H1 (cell line): ENCODE data around the gene SOX4. TPM values are rescaled to one million over a fixed set of nuclear protein-coding genes. Genes with fewer than 3 reads are reported as not detected.

Experiments
- CTCF ChIA-PET: fragments of 300-600 bp; sonication (Branson Sonifier 250); formaldehyde crosslinking; loops from one replicate; lab custom pipeline; 2021; ENCODE audit not compliant: partially characterized antibody; lab: Charles Lee
- POLR2A ChIA-PET: fragments of 300-600 bp; sonication (Branson Sonifier 250); formaldehyde crosslinking; loops from one replicate; lab custom pipeline; 2021; ENCODE audit warnings: inconsistent platforms; ENCODE audit not compliant: partially characterized antibody; lab: Charles Lee
- DNase-seq, 2 experiments: peaks; one replicate each; pipeline versions ENCODE4 v3.0.0 to v3.0.0-alpha.2; 2010 to 2022; ENCODE audit warnings: low spot score in 2 of 2, low read depth in 1 of 2, mixed read lengths in 1 of 2
- FAIRE-seq: peaks from 2 replicates; lab custom pipeline; 2011; peaks lifted over from hg19 to GRCh38; lab: Jason Lieb, UNC
- H2AFZ ChIP-seq: 2 replicates; pipeline ENCODE4 v1.8.1; 2012; ENCODE audit warnings: low read length, inconsistent platforms
- H2AK5ac ChIP-seq: 2 replicates; pipeline ENCODE4 v1.6.1; 2013; ENCODE audit warnings: low read depth, low read length
- H2BK120ac ChIP-seq: replicated peaks from 2 replicates; pipeline ENCODE3; 2013; ENCODE audit warnings: low read depth, low read length, inconsistent platforms
- H2BK12ac ChIP-seq: 2 replicates; pipeline ENCODE4 v1.6.1; 2013; ENCODE audit warnings: low read depth, low read length
- H2BK15ac ChIP-seq: 2 replicates; pipeline ENCODE4 v1.6.1; 2013; ENCODE audit warnings: low read length
- H2BK20ac ChIP-seq: 2 replicates; pipeline ENCODE4 v1.6.1; 2013; ENCODE audit warnings: low read length
- H2BK5ac ChIP-seq: 2 replicates; pipeline ENCODE4 v1.6.1; 2013; ENCODE audit warnings: low read depth, low read length
- H3K14ac ChIP-seq: 2 replicates; pipeline ENCODE4 v1.6.1; 2013; ENCODE audit warnings: inconsistent platforms; ENCODE audit not compliant: insufficient read length
- H3K18ac ChIP-seq: 2 replicates; pipeline ENCODE4 v1.6.1; 2013; ENCODE audit warnings: low read length; ENCODE audit errors: extremely low read depth
- H3K23ac ChIP-seq: 2 replicates; pipeline ENCODE4 v1.6.1; 2013; ENCODE audit warnings: inconsistent platforms; ENCODE audit not compliant: insufficient read length
- H3K23me2 ChIP-seq: 2 replicates; pipeline ENCODE4 v1.6.1; 2013; ENCODE audit warnings: low read depth, low read length
- H3K27ac ChIP-seq: 2 replicates; pipeline ENCODE4 v1.6.1; 2011; ENCODE audit warnings: low read depth, low read length, inconsistent platforms
- H3K27me3 ChIP-seq, 4 experiments: replicated peaks in 1 of 4; 1 replicate in 1 of 4; 2 replicates in 3 of 4; pipeline versions ENCODE4 v1.6.1 to v1.8.1; 2011 to 2013; ENCODE audit warnings: low read length in 3 of 4, mild to moderate bottlenecking in 3 of 4, inconsistent platforms in 2 of 4, mixed read lengths in 2 of 4, moderate library complexity in 1 of 4; ENCODE audit not compliant: control insufficient read depth in 3 of 4, insufficient read depth in 3 of 4; ENCODE audit errors: extremely low read depth in 1 of 4
- H3K36me3 ChIP-seq, 4 experiments: 2 replicates each; pipeline versions ENCODE4 v1.6.1 to v1.8.1; 2011 to 2013; ENCODE audit warnings: mild to moderate bottlenecking in 4 of 4, low read length in 3 of 4, moderate library complexity in 2 of 4, control low read depth in 1 of 4, inconsistent platforms in 1 of 4; ENCODE audit not compliant: insufficient read depth in 4 of 4, control insufficient read depth in 2 of 4
- H3K4ac ChIP-seq: replicated peaks from 2 replicates; pipeline ENCODE3; 2013; ENCODE audit warnings: low read length, low read depth, mixed read lengths, inconsistent platforms; ENCODE audit not compliant: insufficient read length
- H3K4me1 ChIP-seq, 4 experiments: replicated peaks in 1 of 4; 1 replicate in 1 of 4; 2 replicates in 3 of 4; pipeline versions ENCODE4 v1.6.1 to v1.8.1; 2011 to 2013; ENCODE audit warnings: low read length in 3 of 4, inconsistent platforms in 2 of 4, mixed read lengths in 1 of 4; ENCODE audit not compliant: insufficient read depth in 4 of 4, control insufficient read depth in 3 of 4
- H3K4me2 ChIP-seq, 2 experiments: 2 replicates each; pipeline versions ENCODE4 v1.6.1 to v1.8.1; 2011 to 2013; ENCODE audit warnings: low read depth in 2 of 2, low read length in 2 of 2, control low read depth in 1 of 2, inconsistent platforms in 1 of 2, mild to moderate bottlenecking in 1 of 2; ENCODE audit not compliant: insufficient read depth in 1 of 2
- H3K4me3 ChIP-seq, 4 experiments: fragments of 200-600, 300-600 bp in 1 of 4; sonication (generic), shearing (Covaris generic), sonication (Bioruptor Twin) in 1 of 4; 2 replicates each; pipeline versions ENCODE4 v1.5.1 to v1.8.1; 2011 to 2016; ENCODE audit warnings: low read length in 4 of 4, low read depth in 3 of 4, control low read depth in 2 of 4, inconsistent platforms in 2 of 4, mild to moderate bottlenecking in 2 of 4, mixed read lengths in 1 of 4, moderate library complexity in 1 of 4; ENCODE audit not compliant: insufficient read depth in 2 of 4; ENCODE audit errors: extremely low read depth in 1 of 4
- H3K56ac ChIP-seq: replicated peaks from 2 replicates; pipeline ENCODE3; 2013; ENCODE audit warnings: low read depth, mild to moderate bottlenecking, mixed read lengths, low read length, inconsistent platforms; ENCODE audit not compliant: insufficient read length
- H3K79me1 ChIP-seq: 2 replicates; pipeline ENCODE4 v1.6.1; 2013; ENCODE audit warnings: low read depth, low read length, control low read depth
- H3K79me2 ChIP-seq, 2 experiments: 2 replicates each; pipeline versions ENCODE4 v1.6.1 to v1.8.1; 2012 to 2013; ENCODE audit warnings: low read length in 2 of 2, mild to moderate bottlenecking in 2 of 2, inconsistent platforms in 1 of 2; ENCODE audit not compliant: insufficient read depth in 2 of 2, control insufficient read depth in 1 of 2
- H3K9ac ChIP-seq, 4 experiments: replicated peaks in 1 of 4; 1 replicate in 1 of 4; 2 replicates in 3 of 4; pipeline versions ENCODE4 v1.6.1 to v1.8.1; 2011 to 2013; ENCODE audit warnings: low read depth in 3 of 4, low read length in 3 of 4, control low read depth in 2 of 4, mild to moderate bottlenecking in 2 of 4, moderate library complexity in 2 of 4, inconsistent platforms in 1 of 4; ENCODE audit errors: extremely low read depth in 1 of 4
- H3K9me3 ChIP-seq, 2 experiments: 2 replicates each; pipeline versions ENCODE4 v1.6.1 to v1.8.1; 2012 to 2013; ENCODE audit warnings: mild to moderate bottlenecking in 2 of 2, moderate library complexity in 2 of 2, control low read depth in 1 of 2, inconsistent platforms in 1 of 2, low read depth in 1 of 2, low read length in 1 of 2, mixed read lengths in 1 of 2; ENCODE audit not compliant: insufficient read depth in 2 of 2
- H4K20me1 ChIP-seq, 2 experiments: replicated peaks in 1 of 2; 2 replicates each; pipeline versions ENCODE3 to v1.8.1; 2011 to 2013; ENCODE audit warnings: inconsistent platforms in 2 of 2, low read length in 2 of 2, mild to moderate bottlenecking in 1 of 2; ENCODE audit not compliant: insufficient read depth in 2 of 2, control insufficient read depth in 1 of 2
- H4K5ac ChIP-seq: 2 replicates; pipeline ENCODE4 v1.6.1; 2013; ENCODE audit warnings: low read length, low read depth, mixed read lengths, inconsistent platforms; ENCODE audit not compliant: insufficient read length
- H4K8ac ChIP-seq: 2 replicates; pipeline ENCODE4 v1.8.0; 2013; ENCODE audit warnings: mild to moderate bottlenecking, moderate library complexity, low read length, inconsistent platforms; ENCODE audit not compliant: insufficient read depth; ENCODE audit errors: extremely low read depth
- H4K91ac ChIP-seq: replicated peaks from 2 replicates; pipeline ENCODE3; 2013; ENCODE audit warnings: low read length, mixed read lengths, inconsistent platforms; ENCODE audit not compliant: insufficient read length
- EGR1 ChIP-seq: IDR thresholded peaks from 2 replicates; pipeline ENCODE4 v1.6.1; 2011; ENCODE audit warnings: low read depth, low read length, borderline replicate concordance
- KDM1A ChIP-seq: fragments of 200-600, 300-600 bp; sonication (generic); IDR thresholded peaks from 2 replicates; pipeline ENCODE4 v1.7.1; 2016; ENCODE audit warnings: mild to moderate bottlenecking, low read length, borderline replicate concordance
- POLR2A ChIP-seq, 2 experiments: IDR thresholded peaks; 1 replicate in 1 of 2; 2 replicates in 1 of 2; pipeline ENCODE4 v1.6.1; 2011; ENCODE audit warnings: low read depth in 2 of 2, low read length in 2 of 2, mild to moderate bottlenecking in 2 of 2; ENCODE audit errors: control extremely low read depth in 1 of 2
- POLR2AphosphoS5 ChIP-seq: IDR thresholded peaks from 2 replicates; pipeline ENCODE4 v1.6.1; 2011; ENCODE audit warnings: low read depth, low read length
- RAD21 ChIP-seq, 2 experiments: IDR thresholded peaks in 1 of 2; conservative IDR thresholded peaks in 1 of 2; 2 replicates each; pipeline ENCODE4 v1.6.1; 2011; ENCODE audit warnings: low read depth in 2 of 2, low read length in 2 of 2, improper control_type of control experiment in 1 of 2, inconsistent platforms in 1 of 2, mild to moderate bottlenecking in 1 of 2, moderate library complexity in 1 of 2
- RBBP5 ChIP-seq: IDR thresholded peaks from 2 replicates; pipeline ENCODE4 v1.7.1; 2012; ENCODE audit warnings: low read depth, mild to moderate bottlenecking, inconsistent platforms, low read length, moderate library complexity, borderline replicate concordance
- SIN3A ChIP-seq, 2 experiments: IDR thresholded peaks in 1 of 2; conservative IDR thresholded peaks in 1 of 2; 2 replicates each; pipeline ENCODE4 v1.6.1; 2011 to 2012; ENCODE audit warnings: low read length in 2 of 2, improper control_type of control experiment in 1 of 2, low read depth in 1 of 2, mild to moderate bottlenecking in 1 of 2
- SP1 ChIP-seq: IDR thresholded peaks from 2 replicates; pipeline ENCODE4 v1.6.1; 2011; ENCODE audit warnings: low read depth, low read length
- SUZ12 ChIP-seq: fragments of 200-600 bp; sonication (generic); IDR thresholded peaks from 2 replicates; pipeline ENCODE4 v1.6.1; 2012; ENCODE audit warnings: mild to moderate bottlenecking, inconsistent platforms, low read length, moderate library complexity, mixed read lengths
- WGBS, 2 experiments: shearing (Covaris generic) in 1 of 2; methylation state at CpG; one replicate each; pipeline versions ENCODE4 v1.1.6 to v1.1.7; 2013 to 2015; ENCODE audit warnings: low lambda C conversion rate in 2 of 2, mixed read lengths in 2 of 2, inconsistent platforms in 1 of 2, low coverage in 1 of 2, missing lambda C conversion rate in 1 of 2; ENCODE audit not compliant: insufficient replicate concordance in 2 of 2, insufficient coverage in 1 of 2, insufficient read length in 1 of 2; ENCODE audit errors: extremely low coverage in 1 of 2, missing lambda C conversion rate in 1 of 2; 5-methylcytosine and 5-hydroxymethylcytosine counted together
- polyA plus RNA-seq, 7 experiments: library from polyadenylated mRNA; depleted of rRNA in 3 of 7; stranded (reverse) in 5 of 7; unstranded in 2 of 7; fragments of >200 nt in 5 of 7; fragments of 200-250 nt in 2 of 7; gene quantifications; 1 replicate in 5 of 7; 2 replicates in 1 of 7; 4 replicates in 1 of 7; pipeline versions ENCODE4 v1.2.1 to v1.2.3, GENCODE V29; 2011 to 2013; ENCODE audit warnings: missing spikeins in 2 of 7, mixed read lengths in 2 of 7
- total RNA-seq: library from RNA; stranded (reverse); fragmentation: NEBNext Ultra II Directional; extraction: Animal tissue kit (Norgen Biotek cat#: 25700); gene quantifications from 2 replicates; pipeline ENCODE4 v1.2.1, GENCODE V29; 2021

The SOX4 gene
- total and polyA plus RNA-seq, 2 of the 8 experiments (the other 6 are each of a cell fraction or from before 2014, with no cell fraction given), result 14.1 to 169 TPM

DNA sequence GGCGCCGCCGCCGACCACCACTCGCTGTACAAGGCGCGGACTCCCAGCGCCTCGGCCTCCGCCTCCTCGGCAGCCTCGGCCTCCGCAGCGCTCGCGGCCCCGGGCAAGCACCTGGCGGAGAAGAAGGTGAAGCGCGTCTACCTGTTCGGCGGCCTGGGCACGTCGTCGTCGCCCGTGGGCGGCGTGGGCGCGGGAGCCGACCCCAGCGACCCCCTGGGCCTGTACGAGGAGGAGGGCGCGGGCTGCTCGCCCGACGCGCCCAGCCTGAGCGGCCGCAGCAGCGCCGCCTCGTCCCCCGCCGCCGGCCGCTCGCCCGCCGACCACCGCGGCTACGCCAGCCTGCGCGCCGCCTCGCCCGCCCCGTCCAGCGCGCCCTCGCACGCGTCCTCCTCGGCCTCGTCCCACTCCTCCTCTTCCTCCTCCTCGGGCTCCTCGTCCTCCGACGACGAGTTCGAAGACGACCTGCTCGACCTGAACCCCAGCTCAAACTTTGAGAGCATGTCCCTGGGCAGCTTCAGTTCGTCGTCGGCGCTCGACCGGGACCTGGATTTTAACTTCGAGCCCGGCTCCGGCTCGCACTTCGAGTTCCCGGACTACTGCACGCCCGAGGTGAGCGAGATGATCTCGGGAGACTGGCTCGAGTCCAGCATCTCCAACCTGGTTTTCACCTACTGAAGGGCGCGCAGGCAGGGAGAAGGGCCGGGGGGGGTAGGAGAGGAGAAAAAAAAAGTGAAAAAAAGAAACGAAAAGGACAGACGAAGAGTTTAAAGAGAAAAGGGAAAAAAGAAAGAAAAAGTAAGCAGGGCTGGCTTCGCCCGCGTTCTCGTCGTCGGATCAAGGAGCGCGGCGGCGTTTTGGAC lies 2.0 kb downstream of the SOX4 start:
- peak overlapping the region; percentile 34 for H2BK120ac ChIP-seq
- H3K27me3 ChIP-seq, result no peaks in the 10 kb centered on the region
- H4K91ac ChIP-seq, result peak overlapping the region; percentile 79
- no peaks in the 10 kb centered on the region for H3K9me3 ChIP-seq
- peak overlapping the region; percentile 88 for H3K4ac ChIP-seq
- ChIA-PET CTCF (interaction anchor here (0.6 to 2.4 kb wide), 5 partner anchors 10 to 519 kb away, joined by 3 to 10 read pairs (median 4); no protein-coding TSS in a partner anchor), POLR2A (interaction anchor here (0.7 to 10.3 kb wide), 18 partner anchors 8 to 430 kb away, joined by 3 to 161 read pairs (median 4); no protein-coding TSS in a partner anchor)
- H3K4me3 ChIP-seq, result peak overlapping the region; percentile 80 to 97 (median 84)
- peak overlapping the region; percentile 87 for H3K56ac ChIP-seq
- peak overlapping the region; percentile 93 for H4K8ac ChIP-seq
- peaks cover 0 to 30% (median 6%) of the 10 kb centered on the region in 4 experiments; a peak in 2 of 8 replicates for H3K36me3 ChIP-seq
- H3K9ac ChIP-seq, result peak overlapping the region; percentile 82 to 94 (median 87)
- H3K4me2 ChIP-seq, result peak overlapping the region; percentile 80 to 87
- DNase-seq (no peak), FAIRE-seq (no peak)
- no peak overlapping the region for H2AFZ ChIP-seq
- no peak overlapping the region for H3K23ac ChIP-seq
- peak overlapping the region; percentile 90 for H4K5ac ChIP-seq
- peak overlapping the region; percentile 95 for H3K18ac ChIP-seq
- peaks cover 0 to 11% (median 6%) of the 10 kb centered on the region in 4 experiments; a peak in 5 of 7 replicates for H3K4me1 ChIP-seq
- peaks cover 6 to 7% of the 10 kb centered on the region in 2 experiments for H4K20me1 ChIP-seq
- H2AK5ac ChIP-seq, result no peak overlapping the region
- peak overlapping the region; percentile 73 for H3K27ac ChIP-seq
- H3K23me2 ChIP-seq, result peaks cover 9% of the 10 kb centered on the region
- H2BK12ac ChIP-seq, result no peak overlapping the region
- H2BK5ac ChIP-seq, result peak overlapping the region; percentile 97
- WGBS, 2 experiments, result 2% methylated on average over 65 of the region's 108 CpGs; no CpG with 5 or more reads in 1 of the 2 experiments
- no peak overlapping the region; the same call in 1 of the 2 replicates for H2BK15ac ChIP-seq
- no peak overlapping the region for H2BK20ac ChIP-seq
- H3K79me2 ChIP-seq, result peaks cover 29 to 69% of the 10 kb centered on the region in 2 experiments
- peak overlapping the region; percentile 67 for H3K14ac ChIP-seq
- H3K79me1 ChIP-seq, result no peaks in the 10 kb centered on the region
- TF ChIP-seq POLR2AphosphoS5, result 0 out of 2 replicates have a peak, but pooled peaks have one; percentile 58
- TF ChIP-seq SP1, result no peak
- no peak for TF ChIP-seq KDM1A
- TF ChIP-seq RAD21 (IDR thresholded peaks at IDR 0.05 in 1 of 2, conservative IDR thresholded peaks at IDR 0.05 in 1 of 2; ENCODE audit: low read depth in 2 of 2, low read length in 2 of 2), result peak in 1 of 2 experiments; percentile 11; a peak in 2 of 4 replicates
- peak; percentile 38; the same call in 1 of the 2 replicates for TF ChIP-seq RBBP5
- peak; percentile 47; the same call in 1 of the 2 replicates for TF ChIP-seq EGR1
- no peak for TF ChIP-seq SIN3A (conservative IDR thresholded peaks at IDR 0.05 in 1 of 2, IDR thresholded peaks at IDR 0.05 in 1 of 2; ENCODE audit: low read depth in 1 of 2, low read length in 2 of 2)
- TF ChIP-seq SUZ12, result no peak
- peak in 1 of 2 experiments; percentile 35; a peak in 1 of 3 replicates for TF ChIP-seq POLR2A (IDR thresholded peaks at IDR 0.05; ENCODE audit: control extremely low read depth in 1 of 2, low read depth in 2 of 2, low read length in 2 of 2)
